Ectodermal cell (in vitro differentiated cells): Measurements from ENCODE around the gene CTIF.

Experiments used
- H3K27ac ChIP-seq: 2 replicates; pipeline ENCODE4 v1.7.0; 2013; ENCODE audit warnings: mild to moderate bottlenecking, low read depth, low read length; ENCODE audit not compliant: insufficient read depth, poor library complexity, severe bottlenecking
- H3K27me3 ChIP-seq: 2 replicates; pipeline ENCODE4 v1.7.0; 2013; ENCODE audit warnings: mild to moderate bottlenecking, low read length; ENCODE audit not compliant: insufficient read depth, control insufficient read depth, poor library complexity, severe bottlenecking
- H3K36me3 ChIP-seq: one replicate; pipeline ENCODE4 v1.7.0; 2013; ENCODE audit warnings: low read length; ENCODE audit not compliant: control insufficient read depth, insufficient read depth
- H3K4me1 ChIP-seq: one replicate; pipeline ENCODE4 v1.7.0; 2013; ENCODE audit warnings: low read length; ENCODE audit not compliant: control insufficient read depth, insufficient read depth
- H3K4me3 ChIP-seq: 2 replicates; pipeline ENCODE4 v1.7.0; 2013; ENCODE audit warnings: low read depth, low read length, control low read depth; ENCODE audit not compliant: insufficient read depth
- H3K9me3 ChIP-seq: 2 replicates; pipeline ENCODE4 v1.7.0; 2013; ENCODE audit warnings: mild to moderate bottlenecking, low read length, moderate library complexity; ENCODE audit not compliant: control insufficient read depth
- WGBS, 2 experiments: methylation state at CpG; one replicate each; pipeline ENCODE4 v1.1.7; 2013; ENCODE audit warnings: missing lambda C conversion rate in 2 of 2; 5-methylcytosine and 5-hydroxymethylcytosine counted together

The CTIF gene

DNA sequence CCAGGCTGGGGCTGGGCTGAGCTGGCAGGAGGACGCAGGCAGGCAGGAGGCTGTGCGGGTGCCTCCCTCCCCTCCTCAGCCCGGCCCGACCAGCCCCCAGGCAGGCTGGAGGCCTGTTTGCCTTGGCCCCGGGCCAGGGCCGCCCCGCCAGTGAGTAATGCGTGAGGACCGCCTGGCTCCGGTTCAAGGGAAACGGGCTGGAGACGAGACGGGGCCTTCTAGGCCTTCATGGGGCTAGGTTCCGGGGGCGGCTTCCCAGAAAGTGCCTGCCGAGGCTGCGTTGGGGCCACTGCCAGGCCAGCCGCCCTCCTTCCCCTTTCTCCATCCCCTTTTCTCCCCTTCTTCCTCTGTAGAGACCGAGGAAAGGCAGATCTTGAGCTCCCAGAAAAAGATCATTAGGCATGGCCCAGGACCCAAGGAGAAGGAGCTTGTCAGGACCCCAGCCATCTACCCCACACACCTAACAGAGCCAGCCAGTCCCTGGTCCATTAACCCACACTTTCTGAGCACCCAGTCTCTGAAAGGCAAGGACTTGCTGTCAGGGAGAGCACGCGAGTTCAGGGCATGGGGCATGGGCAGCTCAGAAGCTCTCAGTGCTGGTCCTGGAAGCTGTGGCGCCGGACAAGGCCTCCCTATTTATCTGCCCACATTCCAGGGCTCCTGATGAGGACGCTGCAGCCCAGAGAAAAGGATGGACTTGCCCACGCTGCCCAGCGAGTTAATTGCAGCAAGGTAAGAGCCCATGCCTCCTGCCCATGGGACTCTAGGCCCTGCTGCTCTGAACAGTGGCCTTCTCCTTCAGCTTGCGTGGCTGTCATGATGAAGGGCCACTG lies 363.4 kb downstream of the CTIF start:
- Histone ChIP-seq H3K36me3 (no peaks in the 10 kb centered on the region), H3K4me3 (no peak overlapping the region), H3K27ac (no peak overlapping the region), H3K4me1 (no peaks in the 10 kb centered on the region), H3K9me3 (no peaks in the 10 kb centered on the region), H3K27me3 (no peaks in the 10 kb centered on the region)
- WGBS, 2 experiments, result 90 to 91% methylated on average over 27 of the region's 27 CpGs

- Histone ChIP-seq H3K4me1 (no peaks in the 10 kb centered on the region), H3K9me3 (no peaks in the 10 kb centered on the region), H3K27ac (no peak overlapping the region), H3K27me3 (no peaks in the 10 kb centered on the region), H3K36me3 (no peaks in the 10 kb centered on the region), H3K4me3 (no peak overlapping the region)
- WGBS, 2 experiments, result 90 to 95% methylated on average over 8 of the region's 8 CpGs
These were observed 364.2 kb downstream of the CTIF start for GRCh38 chr18:48902856-48903601.

DNA sequence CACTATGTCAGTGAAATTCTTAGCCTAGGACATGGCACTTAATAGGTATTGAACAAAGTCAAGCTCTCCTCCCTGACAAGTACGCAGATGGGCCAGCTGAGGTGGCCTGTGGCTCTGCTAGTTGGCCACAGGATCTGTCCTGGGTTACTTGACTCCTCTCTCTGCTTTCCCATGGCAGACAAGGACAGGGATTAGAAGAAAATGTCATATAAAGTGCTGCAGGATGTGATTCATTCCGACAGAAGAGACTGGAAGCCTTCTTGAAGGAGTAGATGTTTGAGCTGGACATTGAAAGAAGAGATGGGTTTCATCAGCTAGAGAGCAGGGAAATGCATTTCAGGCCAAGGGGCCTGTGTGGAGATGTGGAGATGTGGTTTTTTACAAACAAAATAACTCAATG lies 365.3 kb downstream of the CTIF start:
- H3K36me3 ChIP-seq, result no peaks in the 10 kb centered on the region
- H3K4me1 ChIP-seq, result no peaks in the 10 kb centered on the region
- WGBS, 2 experiments, result 90 to 95% methylated on average over 2 of the region's 2 CpGs
- H3K27me3 ChIP-seq, result no peaks in the 10 kb centered on the region
- no peak overlapping the region for H3K4me3 ChIP-seq
- no peak overlapping the region for H3K27ac ChIP-seq
- H3K9me3 ChIP-seq, result no peaks in the 10 kb centered on the region

- 90 to 93% methylated on average over 3 of the region's 3 CpGs for WGBS, 2 experiments
- H3K36me3 ChIP-seq, result no peaks in the 10 kb centered on the region
- no peaks in the 10 kb centered on the region for H3K9me3 ChIP-seq
- H3K27ac ChIP-seq, result no peak overlapping the region
- H3K4me1 ChIP-seq, result no peaks in the 10 kb centered on the region
- no peaks in the 10 kb centered on the region for H3K27me3 ChIP-seq
- H3K4me3 ChIP-seq, result no peak overlapping the region
These were observed 366.1 kb downstream of the CTIF start for GRCh38 chr18:48904847-48905394.

GRCh38 chr18:48905513-48905912 lies 366.7 kb downstream of the CTIF start:
- Histone ChIP-seq H3K27ac (no peak overlapping the region), H3K4me3 (no peak overlapping the region)
- WGBS, 2 experiments, result 95 to 100% methylated on average over 1 of the region's 1 CpG

DNA sequence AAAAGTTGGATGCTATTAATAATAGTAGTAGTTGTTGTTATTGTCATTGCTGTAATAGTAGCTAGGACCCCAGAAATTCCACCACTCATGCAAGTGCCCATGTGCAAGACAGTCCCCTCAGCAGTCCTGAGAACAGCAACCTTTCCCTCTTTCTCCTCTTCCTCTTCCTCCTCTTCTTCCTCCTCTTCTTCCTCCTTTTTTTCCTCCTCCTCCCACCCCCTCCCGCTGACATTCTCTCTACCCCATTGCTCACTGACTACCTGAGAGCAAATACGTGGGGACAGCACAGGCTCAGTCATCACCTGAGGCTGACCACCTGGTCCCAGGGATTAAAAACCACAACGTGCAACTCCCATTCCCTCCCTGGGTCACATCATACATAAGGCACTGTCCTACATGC lies 370.1 kb downstream of the CTIF start:
- WGBS, 2 experiments, result 70 to 73% methylated on average over 3 of the region's 3 CpGs
- no peaks in the 10 kb centered on the region for H3K4me1 ChIP-seq
- H3K27me3 ChIP-seq, result no peaks in the 10 kb centered on the region
- H3K36me3 ChIP-seq, result no peaks in the 10 kb centered on the region
- H3K9me3 ChIP-seq, result no peaks in the 10 kb centered on the region
- H3K27ac ChIP-seq, result no peak overlapping the region
- no peak overlapping the region for H3K4me3 ChIP-seq

More at GRCh38 chr18:48905513-48905912, 366.7 kb downstream of the CTIF start:
- H3K4me1 ChIP-seq, result no peaks in the 10 kb centered on the region
- no peaks in the 10 kb centered on the region for H3K9me3 ChIP-seq
- no peaks in the 10 kb centered on the region for H3K36me3 ChIP-seq
- no peaks in the 10 kb centered on the region for H3K27me3 ChIP-seq

- no peaks in the 10 kb centered on the region for H3K36me3 ChIP-seq
- H3K27ac ChIP-seq, result no peak overlapping the region
- H3K4me1 ChIP-seq, result peaks cover 3% of the 10 kb centered on the region
- H3K27me3 ChIP-seq, result no peaks in the 10 kb centered on the region
- no peaks in the 10 kb centered on the region for H3K9me3 ChIP-seq
- no peak overlapping the region for H3K4me3 ChIP-seq
- WGBS, 2 experiments, result 91 to 96% methylated on average over 5 to 6 of the region's 6 CpGs
These were observed 370.9 kb downstream of the CTIF start for GRCh38 chr18:48909721-48910120.

GRCh38 chr18:48910972-48911545 lies 372.2 kb downstream of the CTIF start:
- H3K9me3 ChIP-seq, result no peaks in the 10 kb centered on the region
- WGBS, 2 experiments, result 90 to 94% methylated on average over 17 of the region's 17 CpGs
- H3K4me3 ChIP-seq, result no peak overlapping the region
- no peaks in the 10 kb centered on the region for H3K27me3 ChIP-seq
- no peaks in the 10 kb centered on the region for H3K36me3 ChIP-seq
- H3K27ac ChIP-seq, result no peak overlapping the region
- H3K4me1 ChIP-seq, result peaks cover 5% of the 10 kb centered on the region
